Upper lobe of left lung (tissue), 4 donors: ENCODE results near the gene SLC9A8.

Experiments
- CTCF ChIP-seq, 6 experiments: fragments of 450-650 bp in 4 of 6; fragments of 200-600 bp in 2 of 6; sonication (generic) in 2 of 6; IDR thresholded peaks; one replicate each; pipeline ENCODE4 v1.5.1; 2016 to 2019; ENCODE audit warnings: antibody characterized with exemption in 6 of 6
- EP300 ChIP-seq, 4 donors: sonication (generic); formaldehyde crosslinking; IDR thresholded peaks; one replicate each; pipeline ENCODE4 v1.5.1; 2017; ENCODE audit warnings: antibody characterized with exemption in 4 of 4, control low read depth in 2 of 4
- POLR2A ChIP-seq, 4 donors: fragments of 450-650 bp; IDR thresholded peaks; one replicate each; pipeline ENCODE4 v1.5.1; 2016 to 2017; ENCODE audit warnings: antibody characterized with exemption in 4 of 4, mild to moderate bottlenecking in 2 of 4
- POLR2AphosphoS5 ChIP-seq, 2 donors: sonication (generic); formaldehyde crosslinking; IDR thresholded peaks; one replicate each; pipeline ENCODE4 v1.5.1; 2017; ENCODE audit warnings: antibody characterized with exemption in 2 of 2

- TF ChIP-seq CTCF (IDR thresholded peaks at IDR 0.05) (no peak), POLR2A (IDR thresholded peaks at IDR 0.05) (no peak), EP300 (IDR thresholded peaks at IDR 0.05) (no peak), POLR2AphosphoS5 (IDR thresholded peaks at IDR 0.05) (no peak)
These were observed 73.1 kb downstream of the SLC9A8 start for GRCh38 chr20:49885558-49886332.
